A673 (cell line): Measurements from ENCODE around the gene CD248. TPM values are rescaled to one million over a fixed set of nuclear protein-coding genes. Genes with fewer than 3 reads are reported as not detected.

ENCODE experiments used
- BruUV-seq: library from RNA; stranded (reverse); fragments of 400-500 nt; replicated peaks from 2 replicates; lab custom pipeline; 2021; lab: Mats Ljungman, UMichigan
- CTCF ChIA-PET: fragments of 300-600 bp; sonication (Branson Sonifier 250); formaldehyde crosslinking; loops from one replicate; lab custom pipeline; 2022; ENCODE audit warnings: antibody characterized with exemption; lab: Charles Lee
- POLR2A ChIA-PET: fragments of 300-600 bp; sonication (Branson Sonifier 250); formaldehyde crosslinking; loops from one replicate; lab custom pipeline; 2022; ENCODE audit warnings: antibody characterized with exemption; ENCODE audit not compliant: low non-redundant PET; lab: Charles Lee
- DNase-seq: peaks from one replicate; pipeline ENCODE4 v3.0.0-alpha.2; 2015; ENCODE audit warnings: low spot score
- H3K27ac ChIP-seq: fragments of 200-600 bp; sonication (generic); 2 replicates; pipeline ENCODE4 v1.5.1; 2016; ENCODE audit warnings: mixed run types, low read depth, mild to moderate bottlenecking, mixed read lengths, antibody characterized with exemption, low read length; ENCODE audit not compliant: poor library complexity, severe bottlenecking
- H3K27me3 ChIP-seq: fragments of 200-600 bp; sonication (generic); replicated peaks from 2 replicates; pipeline ENCODE4 v1.6.1; 2017; ENCODE audit warnings: mixed run types, low read depth, mild to moderate bottlenecking, mixed read lengths, antibody characterized with exemption, low read length; ENCODE audit not compliant: insufficient read depth, poor library complexity
- H3K36me3 ChIP-seq: fragments of 200-600 bp; sonication (generic); 2 replicates; pipeline ENCODE4 v1.6.1; 2016; ENCODE audit warnings: mixed run types, mild to moderate bottlenecking, mixed read lengths, antibody characterized with exemption, low read length; ENCODE audit not compliant: insufficient read depth, poor library complexity, severe bottlenecking
- H3K4me1 ChIP-seq: fragments of 200-600 bp; sonication (generic); 2 replicates; pipeline ENCODE4 v1.6.1; 2017; ENCODE audit warnings: mixed run types, mild to moderate bottlenecking, mixed read lengths, antibody characterized with exemption, low read length; ENCODE audit not compliant: insufficient read depth, poor library complexity, severe bottlenecking
- H3K4me3 ChIP-seq: fragments of 200-600 bp; sonication (generic); 2 replicates; pipeline ENCODE4 v1.5.1; 2016; ENCODE audit warnings: low read depth, mixed run types, mild to moderate bottlenecking, mixed read lengths, low read length; ENCODE audit not compliant: poor library complexity, severe bottlenecking
- H3K9me3 ChIP-seq: fragments of 200-600 bp; sonication (generic); 2 replicates; pipeline ENCODE4 v1.6.1; 2016; ENCODE audit warnings: mixed run types, low read depth, mild to moderate bottlenecking, mixed read lengths, antibody characterized with exemption, low read length; ENCODE audit not compliant: poor library complexity, severe bottlenecking
- CTCF ChIP-seq: fragments of 300-800, 200-600 bp; sonication (generic); conservative IDR thresholded peaks from 2 replicates; pipeline ENCODE4 v1.5.1; 2017; ENCODE audit warnings: low read depth, mild to moderate bottlenecking, antibody characterized with exemption, low read length, moderate library complexity, mixed read lengths
- EZH2 ChIP-seq: fragments of 200-600 bp; sonication (generic); IDR thresholded peaks from 2 replicates; pipeline ENCODE4 v1.6.1; 2017; ENCODE audit warnings: borderline replicate concordance, low read depth, mild to moderate bottlenecking, mixed read lengths, antibody characterized with exemption, low read length; ENCODE audit not compliant: poor library complexity, severe bottlenecking
- intact Hi-C: fragments of 100-400 bp; cut with micrococcal nuclease; formaldehyde crosslinking; loops from one replicate; pipeline ENCODE4 v1.10.0; 2022; ENCODE audit not compliant: unreplicated experiment
- total RNA-seq: library from RNA; stranded (reverse); gene quantifications from 2 replicates; pipeline ENCODE4 v1.2.3, GENCODE V29; 2021

CD248 gene
- total RNA-seq, 1 experiment from 2014 or later: 97.8 TPM

GRCh38 chr11:66268244-66268951 lies 48.4 kb downstream of the CD248 start, which contains the start of gene RAB1B:
Gene RAB1B (plus strand): TSS chr11:66268639. CDS start chr11:66268680, 41 bp downstream.
- H3K4me3 ChIP-seq: peak within 1 kb of the TSS; percentile 81
- ChIA-PET POLR2A (interaction anchor here (0.7 kb wide), 1 partner anchor 14 kb away, joined by 3 read pairs; no protein-coding TSS in a partner anchor), CTCF (interaction anchor here (0.6 to 1.1 kb wide), 2 partner anchors 14 to 282 kb away, joined by 3 to 5 read pairs; no protein-coding TSS in a partner anchor)
- DNase-seq: peak; percentile 100
- intact Hi-C loops: no loop called here
- H3K27ac ChIP-seq: peak within 1 kb of the TSS; percentile 96
- H3K27me3 ChIP-seq: no peaks in the 10 kb centered on the region
- no peak for TF ChIP-seq CTCF
- TF ChIP-seq EZH2: no peak
- BruUV-seq: no TSS peak
- no peaks in the 10 kb centered on the region for H3K9me3 ChIP-seq
- H3K36me3 ChIP-seq: peaks cover 33% of the 10 kb centered on the region
- peaks cover 13% of the 10 kb centered on the region for H3K4me1 ChIP-seq

- Histone ChIP-seq H3K27ac (peak overlapping the region; percentile 96), H3K36me3 (peaks cover 33% of the 10 kb centered on the region), H3K4me3 (peak overlapping the region; percentile 81), H3K4me1 (peaks cover 13% of the 10 kb centered on the region), H3K27me3 (no peaks in the 10 kb centered on the region), H3K9me3 (no peaks in the 10 kb centered on the region)
- DNase-seq: peak; percentile 94
- peak; percentile 30; the same call in 1 of the 2 replicates for TF ChIP-seq CTCF
- no peak for TF ChIP-seq EZH2
- ChIA-PET CTCF (interaction anchor here (0.6 to 1.3 kb wide), 3 partner anchors 9 to 749 kb away, joined by 3 to 5 read pairs (median 4); no protein-coding TSS in a partner anchor), POLR2A (interaction anchor here (0.6 to 0.7 kb wide), 2 partner anchors 14 to 97 kb away, joined by 3 to 6 read pairs; no protein-coding TSS in a partner anchor)
- BruUV-seq: no TSS peak
- intact Hi-C loops: no loop called here
Observed at GRCh38 chr11:66267379-66268243, 49.2 kb downstream of the CD248 start.

DNA sequence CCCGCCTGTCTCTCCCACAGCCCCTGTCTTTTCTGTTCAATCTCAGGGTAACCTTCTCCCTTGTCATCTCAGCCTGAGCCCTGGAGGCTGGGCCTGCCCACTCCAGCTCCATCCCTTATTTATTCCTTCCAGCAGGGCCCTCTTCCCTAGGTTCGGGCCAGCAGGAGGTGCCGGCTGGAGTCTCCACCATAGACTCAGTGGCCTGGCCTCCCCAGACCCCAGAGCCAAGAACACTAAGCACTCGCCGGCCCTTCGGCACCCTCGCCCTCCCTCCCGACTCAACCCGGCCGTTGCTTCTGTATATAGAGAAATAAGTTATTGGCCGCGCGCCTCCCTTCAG lies 49.8 kb downstream of the CD248 start:
- POLR2A ChIA-PET: no interaction called here
- intact Hi-C loops: no loop called here
- Histone ChIP-seq H3K27ac (peak overlapping the region; percentile 96), H3K27me3 (no peaks in the 10 kb centered on the region), H3K4me1 (peaks cover 13% of the 10 kb centered on the region), H3K9me3 (no peaks in the 10 kb centered on the region), H3K36me3 (peaks cover 33% of the 10 kb centered on the region), H3K4me3 (peak overlapping the region; percentile 81)
- CTCF ChIA-PET: interaction anchor here (1.1 to 1.3 kb wide), 3 partner anchors 9 to 16 kb away, joined by 3 to 5 read pairs (median 4); no protein-coding TSS in a partner anchor
- no peak for DNase-seq
- TF ChIP-seq EZH2 (no peak), CTCF (no peak)
- BruUV-seq: no TSS peak
